ENCODE data around the gene MTA2.

DNA sequence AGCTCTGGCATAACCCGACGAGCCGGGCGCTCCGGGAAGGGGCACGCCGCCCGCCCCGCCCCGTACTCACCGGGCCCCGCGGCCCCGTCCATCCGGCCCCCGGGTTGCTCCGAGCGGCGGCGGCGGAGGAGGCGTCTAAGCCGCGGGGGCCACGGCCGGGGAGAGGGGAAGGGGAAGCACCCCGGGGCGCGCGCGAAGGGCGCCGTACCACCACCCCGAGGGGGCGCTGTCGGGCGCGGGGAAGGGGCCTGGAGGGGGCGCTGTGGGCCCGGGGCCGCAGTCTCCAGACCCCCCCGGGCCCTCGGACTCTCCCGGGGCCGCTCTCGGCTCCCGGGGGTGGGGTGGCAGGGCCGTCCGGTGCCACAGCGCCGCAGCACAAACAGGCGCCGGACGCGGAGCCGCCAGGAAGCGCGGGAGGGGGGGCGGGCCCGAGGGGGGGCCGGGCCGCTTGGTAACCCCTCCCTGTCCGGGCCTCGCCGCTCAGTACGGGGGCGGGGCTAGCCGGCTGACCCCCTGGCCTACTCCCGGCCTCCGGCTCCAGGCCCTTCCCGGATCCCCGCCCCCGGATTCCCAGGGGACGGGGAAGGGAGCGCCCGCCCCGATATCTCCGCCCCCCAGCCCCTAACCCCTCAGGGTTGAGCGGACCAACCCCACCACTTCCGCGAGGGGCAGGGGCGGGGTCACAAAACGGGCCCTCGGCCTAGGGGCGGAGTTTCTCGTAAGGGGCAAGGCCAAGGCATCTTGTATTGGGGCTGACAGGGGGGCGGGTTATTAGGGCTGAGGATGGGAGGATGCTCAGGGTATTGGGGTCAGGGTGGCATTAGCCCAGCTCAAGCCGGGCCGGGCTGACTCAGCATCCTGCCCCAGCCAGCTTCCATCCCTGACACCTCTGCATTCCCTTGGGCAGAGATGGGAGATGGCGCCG is 11.0 kb upstream of the MTA2 start, which contains the start of the genes EML3 and ROM1:
- TF ChIP-seq, protein P1, sequence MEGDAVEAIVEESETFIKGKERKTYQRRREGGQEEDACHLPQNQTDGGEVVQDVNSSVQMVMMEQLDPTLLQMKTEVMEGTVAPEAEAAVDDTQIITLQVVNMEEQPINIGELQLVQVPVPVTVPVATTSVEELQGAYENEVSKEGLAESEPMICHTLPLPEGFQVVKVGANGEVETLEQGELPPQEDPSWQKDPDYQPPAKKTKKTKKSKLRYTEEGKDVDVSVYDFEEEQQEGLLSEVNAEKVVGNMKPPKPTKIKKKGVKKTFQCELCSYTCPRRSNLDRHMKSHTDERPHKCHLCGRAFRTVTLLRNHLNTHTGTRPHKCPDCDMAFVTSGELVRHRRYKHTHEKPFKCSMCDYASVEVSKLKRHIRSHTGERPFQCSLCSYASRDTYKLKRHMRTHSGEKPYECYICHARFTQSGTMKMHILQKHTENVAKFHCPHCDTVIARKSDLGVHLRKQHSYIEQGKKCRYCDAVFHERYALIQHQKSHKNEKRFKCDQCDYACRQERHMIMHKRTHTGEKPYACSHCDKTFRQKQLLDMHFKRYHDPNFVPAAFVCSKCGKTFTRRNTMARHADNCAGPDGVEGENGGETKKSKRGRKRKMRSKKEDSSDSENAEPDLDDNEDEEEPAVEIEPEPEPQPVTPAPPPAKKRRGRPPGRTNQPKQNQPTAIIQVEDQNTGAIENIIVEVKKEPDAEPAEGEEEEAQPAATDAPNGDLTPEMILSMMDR (conservative IDR thresholded peaks at IDR 0.05; ENCODE audit: low read length) = peak; percentile 91
- TF ChIP-seq EZH2phosphoT487 (IDR thresholded peaks at IDR 0.05; ENCODE audit: borderline replicate concordance) = no peak

Measured in Loucy (cell line).